Neural progenitor cell (in vitro differentiated cells): ENCODE measurements around the gene CNTN5.

ENCODE experiments used
- CTCF ChIP-seq: fragments of 200-600 bp; sonication (generic); IDR thresholded peaks from 2 replicates; pipeline ENCODE4 v1.5.1; 2017; ENCODE audit warnings: antibody characterized with exemption, mild to moderate bottlenecking
- EZH2phosphoT487 ChIP-seq: fragments of 200-600 bp; sonication (generic); IDR thresholded peaks from 2 replicates; pipeline ENCODE4 v1.6.1; 2017; ENCODE audit warnings: antibody characterized with exemption

GRCh38 chr11:99742501-99742900 lies 721.8 kb downstream of the CNTN5 start:
- TF ChIP-seq CTCF (no peak), EZH2phosphoT487 (no peak)
